HG03025 (cell line): ENCODE results near the gene CIAO2B.

Source experiments
- ATAC-seq: cut with Tn5 transposase; IDR thresholded peaks from one replicate; pipeline ENCODE4 v1.9.1; 2021; ENCODE audit warnings: mild to moderate bottlenecking, moderate library complexity; ENCODE audit not compliant: unreplicated experiment, low FRiP score

Gene CIAO2B

GRCh38 chr16:66891360-66891759 lies 42.8 kb downstream of the CIAO2B start:
- ATAC-seq: no peak

- ATAC-seq: no peak
These were observed 43.4 kb downstream of the CIAO2B start for GRCh38 chr16:66890799-66891198.

- no peak for ATAC-seq
These were observed 44.6 kb downstream of the CIAO2B start for GRCh38 chr16:66889622-66890021.

GRCh38 chr16:66888647-66889615 lies 45.3 kb downstream of the CIAO2B start:
- ATAC-seq: no peak

- no peak for ATAC-seq
These were observed 47.3 kb downstream of the CIAO2B start for GRCh38 chr16:66886914-66887313.

- no peak for ATAC-seq
These were observed 47.9 kb downstream of the CIAO2B start for GRCh38 chr16:66886321-66886720.

GRCh38 chr16:66885491-66885890 lies 48.7 kb downstream of the CIAO2B start:
- no peak for ATAC-seq

GRCh38 chr16:66882702-66883101 lies 51.5 kb downstream of the CIAO2B start:
- no peak for ATAC-seq
